ENCODE results near the gene SLC15A2.

SLC15A2 gene

GRCh38 chr3:121979246-121979645 lies 85.0 kb downstream of the SLC15A2 start:
- Histone ChIP-seq H3K79me2 (ENCODE audit: insufficient read depth, low read length) (no peaks in the 10 kb centered on the region), H3K9ac (ENCODE audit: low read length) (no peak overlapping the region), H3K4me1 (ENCODE audit: insufficient read depth, low read length, severe bottlenecking) (peaks cover 23% of the 10 kb centered on the region), H3K36me3 (ENCODE audit: insufficient read depth, low read length) (no peaks in the 10 kb centered on the region), H3K27ac (ENCODE audit: low read depth, low read length, poor library complexity, severe bottlenecking) (no peak overlapping the region), H4K20me1 (ENCODE audit: insufficient read depth, low read length) (no peaks in the 10 kb centered on the region), H3K9me2 (ENCODE audit: low read depth, low read length) (no peaks in the 10 kb centered on the region), H3K27me3 (ENCODE audit: insufficient read depth, low read length) (no peaks in the 10 kb centered on the region), H3F3A (ENCODE audit: insufficient read depth, low read length) (no peaks in the 10 kb centered on the region), H3K4me3 (ENCODE audit: low read depth, low read length, poor library complexity, severe bottlenecking) (no peak overlapping the region), H2AFZ (ENCODE audit: low read length) (no peak overlapping the region), H3K9me3 (ENCODE audit: low read length) (peaks cover 5% of the 10 kb centered on the region; the same call in 1 of the 2 replicates), H3K4me2 (ENCODE audit: low read length) (no peak overlapping the region)
- no peak for TF ChIP-seq EZH2 (IDR thresholded peaks at IDR 0.05; ENCODE audit: borderline replicate concordance, low read length)
- no peak for TF ChIP-seq CTCF (IDR thresholded peaks at IDR 0.05; ENCODE audit: low read length)

GRCh38 chr3:121979734-121980449 lies 85.7 kb downstream of the SLC15A2 start:
- peak overlapping the region; percentile 75; the same call in 1 of the 2 replicates for H2AFZ ChIP-seq (ENCODE audit: low read length)
- no peaks in the 10 kb centered on the region for H3F3A ChIP-seq (ENCODE audit: insufficient read depth, low read length)
- H4K20me1 ChIP-seq (ENCODE audit: insufficient read depth, low read length) = no peaks in the 10 kb centered on the region
- H3K27me3 ChIP-seq (ENCODE audit: insufficient read depth, low read length) = no peaks in the 10 kb centered on the region
- TF ChIP-seq EZH2 (IDR thresholded peaks at IDR 0.05; ENCODE audit: borderline replicate concordance, low read length) = no peak
- no peak for TF ChIP-seq CTCF (IDR thresholded peaks at IDR 0.05; ENCODE audit: low read length)
- H3K9me2 ChIP-seq (ENCODE audit: low read depth, low read length) = no peaks in the 10 kb centered on the region
- H3K36me3 ChIP-seq (ENCODE audit: insufficient read depth, low read length) = no peaks in the 10 kb centered on the region
- H3K4me3 ChIP-seq (ENCODE audit: low read depth, low read length, poor library complexity, severe bottlenecking) = no peak overlapping the region
- H3K79me2 ChIP-seq (ENCODE audit: insufficient read depth, low read length) = no peaks in the 10 kb centered on the region
- H3K9ac ChIP-seq (ENCODE audit: low read length) = no peak overlapping the region
- H3K27ac ChIP-seq (ENCODE audit: low read depth, low read length, poor library complexity, severe bottlenecking) = no peak overlapping the region
- peak overlapping the region; percentile 11; the same call in 1 of the 2 replicates for H3K4me2 ChIP-seq (ENCODE audit: low read length)
- H3K4me1 ChIP-seq (ENCODE audit: insufficient read depth, low read length, severe bottlenecking) = peaks cover 23% of the 10 kb centered on the region
- peaks cover 9% of the 10 kb centered on the region; the same call in 1 of the 2 replicates for H3K9me3 ChIP-seq (ENCODE audit: low read length)

- no peak overlapping the region for H3K9ac ChIP-seq (ENCODE audit: low read length)
- no peak overlapping the region for H3K27ac ChIP-seq (ENCODE audit: low read depth, low read length, poor library complexity, severe bottlenecking)
- H2AFZ ChIP-seq (ENCODE audit: low read length) = peak overlapping the region; percentile 75; the same call in 1 of the 2 replicates
- no peaks in the 10 kb centered on the region for H3K9me2 ChIP-seq (ENCODE audit: low read depth, low read length)
- TF ChIP-seq CTCF (IDR thresholded peaks at IDR 0.05; ENCODE audit: low read length) (no peak), EZH2 (IDR thresholded peaks at IDR 0.05; ENCODE audit: borderline replicate concordance, low read length) (no peak)
- peaks cover 9% of the 10 kb centered on the region; the same call in 1 of the 2 replicates for H3K9me3 ChIP-seq (ENCODE audit: low read length)
- no peaks in the 10 kb centered on the region for H3K36me3 ChIP-seq (ENCODE audit: insufficient read depth, low read length)
- H3K4me2 ChIP-seq (ENCODE audit: low read length) = peak overlapping the region; percentile 11; the same call in 1 of the 2 replicates
- no peaks in the 10 kb centered on the region for H3F3A ChIP-seq (ENCODE audit: insufficient read depth, low read length)
- H3K27me3 ChIP-seq (ENCODE audit: insufficient read depth, low read length) = no peaks in the 10 kb centered on the region
- H3K4me1 ChIP-seq (ENCODE audit: insufficient read depth, low read length, severe bottlenecking) = peaks cover 23% of the 10 kb centered on the region
- no peaks in the 10 kb centered on the region for H3K79me2 ChIP-seq (ENCODE audit: insufficient read depth, low read length)
- H4K20me1 ChIP-seq (ENCODE audit: insufficient read depth, low read length) = no peaks in the 10 kb centered on the region
- no peak overlapping the region for H3K4me3 ChIP-seq (ENCODE audit: low read depth, low read length, poor library complexity, severe bottlenecking)
Observed at GRCh38 chr3:121980450-121980796, 86.2 kb downstream of the SLC15A2 start.

All from OCI-LY1 (cell line).